Stimulated activated CD8-positive, alpha-beta memory T cell treated with anti-CD3 and anti-CD28 coated beads, Interleukin-2, amount 100 ng/mL, for 48 hours (primary cell): ENCODE measurements around the gene CLDN16.

Experiments used
- DNase-seq, 2 donors: peaks; one replicate each; pipeline ENCODE4 v3.0.0-alpha.2; 2020; ENCODE audit warnings: low read depth in 2 of 2

Gene CLDN16

GRCh38 chr3:190380184-190380583, 7.8 kb upstream of the CLDN16 start:
- DNase-seq = no peak

- DNase-seq = no peak
These were observed 6.5 kb upstream of the CLDN16 start for GRCh38 chr3:190381441-190381840.

GRCh38 chr3:190382082-190382481, 5.9 kb upstream of the CLDN16 start:
- no peak for DNase-seq

GRCh38 chr3:190384309-190384756, 3.6 kb upstream of the CLDN16 start:
- peak in 1 of 2 donors; percentile 0 for DNase-seq

GRCh38 chr3:190385731-190386688, 2.0 kb upstream of the CLDN16 start:
- DNase-seq = no peak

- no peak for DNase-seq
These were observed 740 bp downstream of the CLDN16 start for GRCh38 chr3:190388703-190389102.

GRCh38 chr3:190396001-190396400, 8.0 kb downstream of the CLDN16 start:
- no peak for DNase-seq

GRCh38 chr3:190397889-190398288, 9.9 kb downstream of the CLDN16 start:
- DNase-seq = no peak

GRCh38 chr3:190399677-190400076, 11.7 kb downstream of the CLDN16 start:
- no peak for DNase-seq

GRCh38 chr3:190401963-190402362, 14.0 kb downstream of the CLDN16 start:
- DNase-seq = no peak

GRCh38 chr3:190404715-190405114, 16.8 kb downstream of the CLDN16 start:
- DNase-seq = no peak

GRCh38 chr3:190414297-190414696, 26.3 kb downstream of the CLDN16 start:
- no peak for DNase-seq

GRCh38 chr3:190424108-190424477, 36.1 kb downstream of the CLDN16 start:
- no peak for DNase-seq

GRCh38 chr3:190424478-190425439, 36.8 kb downstream of the CLDN16 start:
- DNase-seq = peak; percentile 9 to 19

GRCh38 chr3:190425833-190426232, 37.9 kb downstream of the CLDN16 start:
- DNase-seq = no peak

GRCh38 chr3:190426806-190427507, 39.0 kb downstream of the CLDN16 start:
- no peak for DNase-seq

GRCh38 chr3:190429681-190430080, 41.7 kb downstream of the CLDN16 start:
- DNase-seq = no peak

GRCh38 chr3:190430906-190431305, 42.9 kb downstream of the CLDN16 start:
- DNase-seq = no peak

- no peak for DNase-seq
These were observed 44.3 kb downstream of the CLDN16 start for GRCh38 chr3:190432216-190432615.

- DNase-seq = no peak
These were observed 45.7 kb downstream of the CLDN16 start for GRCh38 chr3:190433626-190434025.

- DNase-seq = no peak
These were observed 47.7 kb downstream of the CLDN16 start for GRCh38 chr3:190435618-190436017.

- no peak for DNase-seq
These were observed 48.4 kb downstream of the CLDN16 start for GRCh38 chr3:190436331-190436730.
